Panc1 (cell line): Measurements from ENCODE around the gene PLEKHG2. TPM values are rescaled to one million over a fixed set of nuclear protein-coding genes. Genes with fewer than 3 reads are reported as not detected.

Experiments used
- ATAC-seq: fragments of 200-7000 bp; cut with Tn5 transposase; 2 replicates; pipeline ENCODE4 v1.9.1; 2020; ENCODE audit warnings: mild to moderate bottlenecking, moderate library complexity
- BruUV-seq: library from RNA; stranded (reverse); fragments of 400-500 nt; replicated peaks from 2 replicates; lab custom pipeline; 2021; lab: Mats Ljungman, UMichigan
- CTCF ChIA-PET: fragments of 300-600 bp; sonication (Branson Sonifier 250); formaldehyde crosslinking; loops from one replicate; lab custom pipeline; 2022; ENCODE audit warnings: antibody characterized with exemption; lab: Charles Lee
- POLR2A ChIA-PET: fragments of 300-600 bp; sonication (Branson Sonifier 250); formaldehyde crosslinking; loops from one replicate; lab custom pipeline; 2022; ENCODE audit warnings: antibody characterized with exemption; lab: Charles Lee
- DNase-seq: peaks from one replicate; pipeline ENCODE4 v3.0.0-alpha.2; 2010; ENCODE audit warnings: low read depth, low spot score
- H3K27ac ChIP-seq: 2 replicates; pipeline ENCODE4 v1.5.1; 2011; ENCODE audit warnings: mild to moderate bottlenecking, low read length, inconsistent platforms
- H3K27me3 ChIP-seq: fragments of 200-500 bp; sonication (Bioruptor generic); 2 replicates; pipeline ENCODE4 v1.6.0; 2014; ENCODE audit warnings: low read length, inconsistent platforms; ENCODE audit not compliant: control insufficient read depth, insufficient read depth
- H3K36me3 ChIP-seq: fragments of 200-500 bp; sonication (Bioruptor generic); 2 replicates; pipeline ENCODE4 v1.5.1; 2014; ENCODE audit warnings: inconsistent platforms, mild to moderate bottlenecking, low read length, moderate library complexity; ENCODE audit not compliant: control insufficient read depth, insufficient read depth
- H3K4me1 ChIP-seq: 2 replicates; pipeline ENCODE4 v1.5.1; 2011; ENCODE audit warnings: inconsistent platforms, mild to moderate bottlenecking, low read length, moderate library complexity; ENCODE audit not compliant: control insufficient read depth, insufficient read depth
- H3K4me3 ChIP-seq, 2 experiments: 2 replicates each; pipeline ENCODE4 v1.5.1; 2011 to 2012; ENCODE audit warnings: low read depth in 2 of 2, low read length in 2 of 2, mild to moderate bottlenecking in 2 of 2, inconsistent platforms in 1 of 2, moderate library complexity in 1 of 2
- H3K9me3 ChIP-seq: fragments of 200-500 bp; sonication (Bioruptor generic); 2 replicates; pipeline ENCODE4 v1.5.1; 2014; ENCODE audit warnings: low read depth, mild to moderate bottlenecking, inconsistent platforms, low read length, moderate library complexity; ENCODE audit not compliant: control insufficient read depth, insufficient read depth
- POLR2AphosphoS5 ChIP-seq: IDR thresholded peaks from 2 replicates; pipeline ENCODE4 v1.6.1; 2012; ENCODE audit warnings: mild to moderate bottlenecking, low read depth, low read length, moderate library complexity
- SIN3A ChIP-seq: IDR thresholded peaks from 2 replicates; pipeline ENCODE4 v1.6.1; 2012; ENCODE audit warnings: low read depth, mild to moderate bottlenecking, low read length, moderate library complexity, borderline replicate concordance; ENCODE audit not compliant: insufficient read depth
- TCF7L2 ChIP-seq: IDR thresholded peaks from 2 replicates; pipeline ENCODE4 v1.6.1; 2011; ENCODE audit warnings: mild to moderate bottlenecking, low read depth, low read length, inconsistent platforms
- in situ Hi-C: cut with HindIII; loops from 2 replicates; pipeline ENCODE4 v1.10.0; 2016; ENCODE audit warnings: low sequenced_read_pairs, low pct_unique_long_range_greater_than_20kb
- intact Hi-C: fragments of 100-400 bp; cut with micrococcal nuclease; formaldehyde crosslinking; loops from one replicate; pipeline ENCODE4 v1.10.0; 2022; ENCODE audit not compliant: unreplicated experiment
- total RNA-seq: library from RNA; stranded (reverse); gene quantifications from one replicate; pipeline ENCODE4 v1.2.1, GENCODE V29; 2021; ENCODE audit not compliant: unreplicated experiment
- TF ChIP-seq, protein P1 (sequence below): fragments of 450-650 bp; IDR thresholded peaks from 2 replicates; pipeline ENCODE4 v1.5.1; 2017; ENCODE audit warnings: mild to moderate bottlenecking
- TF ChIP-seq, protein P2 (sequence below), 2 experiments: IDR thresholded peaks; 2 replicates each; pipeline ENCODE4 v1.6.1; 2011 to 2012; ENCODE audit warnings: low read depth in 2 of 2, control low read depth in 1 of 2, low read length in 1 of 2, mild to moderate bottlenecking in 1 of 2, moderate library complexity in 1 of 2; ENCODE audit not compliant: insufficient read depth in 1 of 2

PLEKHG2 gene
- total RNA-seq, 1 experiment from 2014 or later = 1,988 TPM

DNA sequence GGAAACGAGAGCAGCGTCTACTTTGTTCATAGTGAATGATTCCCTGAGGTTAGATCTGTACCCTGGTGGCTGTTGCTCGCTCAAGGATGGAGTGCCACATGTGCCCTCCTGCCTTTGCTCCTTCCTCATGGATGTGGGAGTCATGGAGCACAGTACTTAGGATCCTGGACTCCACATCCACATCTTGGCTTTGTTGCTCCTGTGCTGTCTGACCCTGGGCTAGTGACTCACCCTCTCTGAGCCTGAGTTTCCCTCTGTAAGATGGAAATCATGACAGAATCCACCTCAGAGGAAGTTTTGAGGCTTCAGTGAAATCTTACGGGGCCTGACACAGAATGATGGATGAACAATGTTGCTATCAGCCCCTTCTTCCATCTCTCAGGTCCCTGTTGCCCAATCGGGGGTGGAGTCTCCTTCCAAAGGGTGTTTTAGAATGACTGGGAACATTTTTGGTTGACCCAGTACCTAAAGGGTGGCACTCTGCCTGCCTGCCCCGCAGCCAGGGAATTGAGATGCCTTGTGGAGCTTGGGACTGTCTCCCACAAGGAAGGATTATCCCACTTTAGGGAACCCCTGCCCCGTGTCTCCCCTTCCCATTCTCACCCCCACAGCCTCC, 58.4 kb downstream of the PLEKHG2 start:
- Histone ChIP-seq H3K36me3 (peaks cover 96% of the 10 kb centered on the region), H3K4me3 (no peak overlapping the region), H3K9me3 (no peaks in the 10 kb centered on the region), H3K27me3 (no peaks in the 10 kb centered on the region), H3K4me1 (no peaks in the 10 kb centered on the region), H3K27ac (no peak overlapping the region)
- TF ChIP-seq, protein P1, sequence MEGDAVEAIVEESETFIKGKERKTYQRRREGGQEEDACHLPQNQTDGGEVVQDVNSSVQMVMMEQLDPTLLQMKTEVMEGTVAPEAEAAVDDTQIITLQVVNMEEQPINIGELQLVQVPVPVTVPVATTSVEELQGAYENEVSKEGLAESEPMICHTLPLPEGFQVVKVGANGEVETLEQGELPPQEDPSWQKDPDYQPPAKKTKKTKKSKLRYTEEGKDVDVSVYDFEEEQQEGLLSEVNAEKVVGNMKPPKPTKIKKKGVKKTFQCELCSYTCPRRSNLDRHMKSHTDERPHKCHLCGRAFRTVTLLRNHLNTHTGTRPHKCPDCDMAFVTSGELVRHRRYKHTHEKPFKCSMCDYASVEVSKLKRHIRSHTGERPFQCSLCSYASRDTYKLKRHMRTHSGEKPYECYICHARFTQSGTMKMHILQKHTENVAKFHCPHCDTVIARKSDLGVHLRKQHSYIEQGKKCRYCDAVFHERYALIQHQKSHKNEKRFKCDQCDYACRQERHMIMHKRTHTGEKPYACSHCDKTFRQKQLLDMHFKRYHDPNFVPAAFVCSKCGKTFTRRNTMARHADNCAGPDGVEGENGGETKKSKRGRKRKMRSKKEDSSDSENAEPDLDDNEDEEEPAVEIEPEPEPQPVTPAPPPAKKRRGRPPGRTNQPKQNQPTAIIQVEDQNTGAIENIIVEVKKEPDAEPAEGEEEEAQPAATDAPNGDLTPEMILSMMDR = no peak
- TF ChIP-seq TCF7L2 (no peak), POLR2AphosphoS5 (no peak), SIN3A (no peak)
- TF ChIP-seq, protein P2, sequence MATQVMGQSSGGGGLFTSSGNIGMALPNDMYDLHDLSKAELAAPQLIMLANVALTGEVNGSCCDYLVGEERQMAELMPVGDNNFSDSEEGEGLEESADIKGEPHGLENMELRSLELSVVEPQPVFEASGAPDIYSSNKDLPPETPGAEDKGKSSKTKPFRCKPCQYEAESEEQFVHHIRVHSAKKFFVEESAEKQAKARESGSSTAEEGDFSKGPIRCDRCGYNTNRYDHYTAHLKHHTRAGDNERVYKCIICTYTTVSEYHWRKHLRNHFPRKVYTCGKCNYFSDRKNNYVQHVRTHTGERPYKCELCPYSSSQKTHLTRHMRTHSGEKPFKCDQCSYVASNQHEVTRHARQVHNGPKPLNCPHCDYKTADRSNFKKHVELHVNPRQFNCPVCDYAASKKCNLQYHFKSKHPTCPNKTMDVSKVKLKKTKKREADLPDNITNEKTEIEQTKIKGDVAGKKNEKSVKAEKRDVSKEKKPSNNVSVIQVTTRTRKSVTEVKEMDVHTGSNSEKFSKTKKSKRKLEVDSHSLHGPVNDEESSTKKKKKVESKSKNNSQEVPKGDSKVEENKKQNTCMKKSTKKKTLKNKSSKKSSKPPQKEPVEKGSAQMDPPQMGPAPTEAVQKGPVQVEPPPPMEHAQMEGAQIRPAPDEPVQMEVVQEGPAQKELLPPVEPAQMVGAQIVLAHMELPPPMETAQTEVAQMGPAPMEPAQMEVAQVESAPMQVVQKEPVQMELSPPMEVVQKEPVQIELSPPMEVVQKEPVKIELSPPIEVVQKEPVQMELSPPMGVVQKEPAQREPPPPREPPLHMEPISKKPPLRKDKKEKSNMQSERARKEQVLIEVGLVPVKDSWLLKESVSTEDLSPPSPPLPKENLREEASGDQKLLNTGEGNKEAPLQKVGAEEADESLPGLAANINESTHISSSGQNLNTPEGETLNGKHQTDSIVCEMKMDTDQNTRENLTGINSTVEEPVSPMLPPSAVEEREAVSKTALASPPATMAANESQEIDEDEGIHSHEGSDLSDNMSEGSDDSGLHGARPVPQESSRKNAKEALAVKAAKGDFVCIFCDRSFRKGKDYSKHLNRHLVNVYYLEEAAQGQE (IDR thresholded peaks at IDR 0.05; ENCODE audit: insufficient read depth in 1 of 2, low read depth in 2 of 2, low read length in 1 of 2) = no peak
- in situ Hi-C loops = no loop called here
- no peak for ATAC-seq
- DNase-seq = no peak
- intact Hi-C loops = no loop called here
- ChIA-PET POLR2A (interaction anchor here (0.5 to 1.6 kb wide), 5 partner anchors 11 to 69 kb away, joined by 3 to 12 read pairs (median 5); partner anchors contain the start of gene RPS16), CTCF (interaction anchor here (0.6 to 1.4 kb wide), 5 partner anchors 10 to 32 kb away, joined by 3 to 12 read pairs (median 4); no protein-coding TSS in a partner anchor)
- no TSS peak for BruUV-seq

DNA sequence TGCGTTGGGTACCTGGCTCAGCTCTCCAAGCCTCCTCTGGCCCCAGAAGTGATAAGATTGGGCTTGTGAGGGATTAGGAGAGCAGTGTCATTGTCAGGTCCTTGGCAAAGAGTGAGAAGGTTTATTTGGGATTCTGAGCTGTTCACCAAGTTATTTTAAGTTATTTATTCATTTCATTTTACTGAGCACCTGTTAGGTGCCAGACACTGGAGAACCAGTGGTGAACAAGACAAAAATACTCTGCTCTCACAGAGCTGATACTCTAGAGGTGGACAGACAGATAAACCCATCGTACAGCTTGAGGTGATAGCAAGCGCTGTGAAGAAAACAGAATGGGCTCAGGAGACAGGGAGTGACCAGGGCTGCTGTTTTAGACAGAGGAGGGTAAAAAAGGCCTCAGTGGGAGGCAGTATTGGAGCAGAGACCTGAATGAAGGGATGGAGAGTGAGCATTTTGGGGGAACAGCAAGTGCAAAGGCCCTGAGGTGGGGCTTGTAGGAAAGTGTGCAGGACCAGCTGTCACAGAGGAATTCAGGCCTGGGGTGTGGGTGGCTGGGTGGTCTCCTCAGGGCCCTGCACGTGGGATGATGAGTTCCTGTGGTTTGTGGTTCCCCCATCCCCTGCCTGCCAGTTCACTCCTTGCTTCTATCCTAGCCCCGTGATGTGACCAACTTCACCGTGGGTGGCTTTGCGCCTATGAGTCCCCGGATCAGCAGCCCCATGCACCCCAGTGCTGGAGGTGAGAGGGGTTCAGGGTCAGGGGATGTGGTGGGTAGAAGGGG, 59.5 kb downstream of the PLEKHG2 start:
- Histone ChIP-seq H3K27ac (no peak overlapping the region), H3K9me3 (no peaks in the 10 kb centered on the region), H3K4me1 (no peaks in the 10 kb centered on the region), H3K36me3 (peaks cover 96% of the 10 kb centered on the region), H3K27me3 (no peaks in the 10 kb centered on the region), H3K4me3 (no peak overlapping the region)
- CTCF ChIA-PET = interaction anchor here (0.6 to 1.4 kb wide), 9 partner anchors 18 to 181 kb away, joined by 3 to 12 read pairs (median 4); partner anchors contain the start of genes RPS16 and SUPT5H
- no peak for TF ChIP-seq SIN3A
- TF ChIP-seq, protein P1 = no peak
- TF ChIP-seq, protein P2 (IDR thresholded peaks at IDR 0.05; ENCODE audit: insufficient read depth in 1 of 2, low read depth in 2 of 2, low read length in 1 of 2) = no peak
- no peak for TF ChIP-seq TCF7L2
- TF ChIP-seq POLR2AphosphoS5 = no peak
- ATAC-seq = no peak
- no peak for DNase-seq
- intact Hi-C loops = loop anchor here (2.0 kb wide), 1 partner anchor 21 kb away; no protein-coding TSS in a partner anchor
- BruUV-seq = no TSS peak
- in situ Hi-C loops = no loop called here
- POLR2A ChIA-PET = interaction anchor here (0.6 to 1.6 kb wide), 5 partner anchors 10 to 67 kb away, joined by 3 to 12 read pairs (median 3); partner anchors contain the start of gene RPS16
